Fibroblast of lung (primary cell): Measurements from ENCODE around the gene PDK1. TPM values are rescaled to one million over a fixed set of nuclear protein-coding genes. Genes with fewer than 3 reads are reported as not detected.
"Not testable (repeated sequence)": the region's sequence is repeated elsewhere in the genome, so short reads cannot be mapped to it uniquely, and the experiment has no call there.

Experiments
- DNase-seq, 2 donors: peaks; one replicate each; pipeline versions ENCODE4 v3.0.0 to v3.0.0-alpha.2; 2010; ENCODE audit warnings: low read depth in 2 of 2
- H2AFZ ChIP-seq: 2 replicates; pipeline ENCODE4 v1.5.1; 2012; ENCODE audit warnings: low read length, control low read depth, inconsistent platforms
- H3K27ac ChIP-seq: 2 replicates; pipeline ENCODE4 v1.5.1; 2011; ENCODE audit warnings: low read length, control low read depth; ENCODE audit not compliant: insufficient read depth
- H3K27me3 ChIP-seq: 2 replicates; pipeline ENCODE4 v1.5.1; 2011; ENCODE audit warnings: mild to moderate bottlenecking, low read length; ENCODE audit not compliant: control insufficient read depth, insufficient read depth
- H3K36me3 ChIP-seq: 2 replicates; pipeline ENCODE4 v1.5.1; 2011; ENCODE audit warnings: low read length; ENCODE audit not compliant: control insufficient read depth, insufficient read depth
- H3K4me1 ChIP-seq: 2 replicates; pipeline ENCODE4 v1.5.1; 2011; ENCODE audit warnings: low read length; ENCODE audit not compliant: control insufficient read depth, insufficient read depth; ENCODE audit errors: extremely low read depth
- H3K4me2 ChIP-seq: 2 replicates; pipeline ENCODE4 v1.5.1; 2011; ENCODE audit warnings: low read length, control low read depth; ENCODE audit not compliant: insufficient read depth; ENCODE audit errors: extremely low read depth
- H3K4me3 ChIP-seq, 4 experiments: fragments of 200-600 bp in 1 of 4; sonication (generic) in 1 of 4; replicated peaks in 1 of 4; 2 replicates each; pipeline ENCODE4 v1.5.1; 2011 to 2016; ENCODE audit warnings: low read length in 4 of 4, low read depth in 3 of 4, mild to moderate bottlenecking in 3 of 4, control low read depth in 2 of 4, inconsistent platforms in 1 of 4, mixed read lengths in 1 of 4; ENCODE audit not compliant: insufficient read depth in 1 of 4; ENCODE audit errors: control extremely low read depth in 1 of 4
- H3K79me2 ChIP-seq: 2 replicates; pipeline ENCODE4 v1.5.1; 2012; ENCODE audit warnings: mild to moderate bottlenecking, low read length, inconsistent platforms; ENCODE audit not compliant: control insufficient read depth, insufficient read depth
- H3K9ac ChIP-seq: 2 replicates; pipeline ENCODE4 v1.5.1; 2011; ENCODE audit warnings: mild to moderate bottlenecking, low read length, control low read depth; ENCODE audit not compliant: insufficient read depth
- H3K9me3 ChIP-seq: 2 replicates; pipeline ENCODE4 v1.5.1; 2012; ENCODE audit warnings: low read depth, low read length; ENCODE audit not compliant: control insufficient read depth, insufficient read depth
- H4K20me1 ChIP-seq: 2 replicates; pipeline ENCODE4 v1.5.1; 2011; ENCODE audit warnings: low read length; ENCODE audit not compliant: control insufficient read depth, insufficient read depth; ENCODE audit errors: extremely low read depth
- CTCF ChIP-seq, 2 donors: IDR thresholded peaks in 1 of 2; conservative IDR thresholded peaks in 1 of 2; 1 replicate in 1 of 2; 2 replicates in 1 of 2; pipeline ENCODE4 v1.5.1; 2011 to 2012; ENCODE audit warnings: low read length in 2 of 2, control low read depth in 1 of 2, inconsistent platforms in 1 of 2, low read depth in 1 of 2, mild to moderate bottlenecking in 1 of 2
- EZH2 ChIP-seq: IDR thresholded peaks from 2 replicates; pipeline ENCODE4 v1.5.1; 2012; ENCODE audit warnings: low read length, control low read depth, mild to moderate bottlenecking; ENCODE audit errors: missing control alignments
- polyA plus RNA-seq, 2 donors: library from polyadenylated mRNA; depleted of rRNA in 1 of 2; stranded (reverse) in 1 of 2; unstranded in 1 of 2; fragments of >200 nt; gene quantifications; 2 replicates each; pipeline ENCODE4 v1.2.1, GENCODE V29; 2011 to 2012; ENCODE audit warnings: missing spikeins in 1 of 2
- total RNA-seq: library from RNA; depleted of rRNA; stranded (reverse); fragments of >200 nt; gene quantifications from 2 replicates; pipeline ENCODE4 v1.2.1, GENCODE V29; 2014

PDK1 gene
- total and polyA plus RNA-seq, 2 donors (not counting 1 experiment from before 2014, with no cell fraction given): 11.2 to 63.0 TPM

GRCh38 chr2:172535119-172535518, 20.8 kb upstream of the PDK1 start:
- Histone ChIP-seq H3K9me3 (no peaks in the 10 kb centered on the region), H2AFZ (no peak overlapping the region), H3K4me2 (no peak overlapping the region), H3K9ac (no peak overlapping the region), H3K4me1 (no peaks in the 10 kb centered on the region), H3K4me3 (no peak overlapping the region), H3K27ac (no peak overlapping the region), H3K27me3 (no peaks in the 10 kb centered on the region), H3K36me3 (no peaks in the 10 kb centered on the region), H3K79me2 (no peaks in the 10 kb centered on the region), H4K20me1 (no peaks in the 10 kb centered on the region)
- TF ChIP-seq CTCF (conservative IDR thresholded peaks at IDR 0.05 in 1 of 2, IDR thresholded peaks at IDR 0.05 in 1 of 2; ENCODE audit: low read depth in 1 of 2, low read length in 2 of 2) (no peak), EZH2 (no peak)
- DNase-seq: no peak

GRCh38 chr2:172537851-172538250, 18.0 kb upstream of the PDK1 start:
- not testable (repeated sequence) for H3K4me3 ChIP-seq, H3K9ac ChIP-seq, H3K27me3 ChIP-seq, DNase-seq, H2AFZ ChIP-seq, H3K79me2 ChIP-seq, H3K27ac ChIP-seq, H3K9me3 ChIP-seq, H4K20me1 ChIP-seq, H3K4me1 ChIP-seq, H3K36me3 ChIP-seq, H3K4me2 ChIP-seq

- Histone ChIP-seq H3K27ac (no peak overlapping the region), H3K4me1 (no peaks in the 10 kb centered on the region), H3K27me3 (no peaks in the 10 kb centered on the region), H3K79me2 (no peaks in the 10 kb centered on the region), H3K4me2 (no peak overlapping the region), H3K4me3 (no peak overlapping the region), H4K20me1 (no peaks in the 10 kb centered on the region), H3K36me3 (no peaks in the 10 kb centered on the region), H3K9ac (no peak overlapping the region), H2AFZ (no peak overlapping the region), H3K9me3 (no peaks in the 10 kb centered on the region)
- no peak for DNase-seq
- TF ChIP-seq CTCF (conservative IDR thresholded peaks at IDR 0.05 in 1 of 2, IDR thresholded peaks at IDR 0.05 in 1 of 2; ENCODE audit: low read depth in 1 of 2, low read length in 2 of 2) (no peak), EZH2 (no peak)
Observed at GRCh38 chr2:172539767-172540166, 16.1 kb upstream of the PDK1 start.
